ENCODE data around the gene SDHD. TPM values are rescaled to one million over a fixed set of nuclear protein-coding genes. Genes with fewer than 3 reads are reported as not detected.
"Not testable (repeated sequence)": the region's sequence is repeated elsewhere in the genome, so short reads cannot be mapped to it uniquely, and the experiment has no call there.

SDHD gene
- total RNA-seq: 10 to 100 TPM; 87.2 to 93.8 TPM

- Mint-ChIP-seq H3K9me3 (no peaks in the 10 kb centered on the region), H3K4me3 (peak within 1 kb of the TSS; percentile 97), H3K36me3 (peaks cover 49% of the 10 kb centered on the region), H3K27ac (peak within 1 kb of the TSS; percentile 91), H3K27me3 (no peaks in the 10 kb centered on the region), H3K4me1 (peaks cover 46% of the 10 kb centered on the region)
- POLR2A ChIA-PET: interaction anchor here (0.5 to 2.0 kb wide), 9 partner anchors 9 to 216 kb away, joined by 3 to 8 read pairs (median 4); partner anchors contain the start of genes ALG9, NKAPD1, PIH1D2 and PTS
- DNase-seq (peak; percentile 94), ATAC-seq (ENCODE audit: low read depth) (peak; percentile 87)
These were observed at the start of gene SDHD, which contains the start of gene TIMM8B for GRCh38 chr11:112086422-112087191. Gene SDHD, plus strand, starts transcription at chr11:112086873. Its CDS starts 35 bp downstream, at chr11:112086908. Gene TIMM8B, minus strand, starts transcription at chr11:112086756. Its CDS starts 33 bp downstream, at chr11:112086723.

GRCh38 chr11:112037527-112037926, 49.1 kb upstream of the SDHD start:
- H3K36me3 Mint-ChIP-seq: peaks cover 26% of the 10 kb centered on the region

GRCh38 chr11:112042161-112042960, 44.3 kb upstream of the SDHD start:
- Mint-ChIP-seq H3K36me3 (peaks cover 45% of the 10 kb centered on the region), H3K27me3 (no peaks in the 10 kb centered on the region), H3K9me3 (no peaks in the 10 kb centered on the region), H3K4me1 (peaks cover 9% of the 10 kb centered on the region), H3K27ac (no peak overlapping the region), H3K4me3 (no peak overlapping the region)
- ATAC-seq (ENCODE audit: low read depth): no peak
- DNase-seq: no peak
- POLR2A ChIA-PET: no interaction called here

More at GRCh38 chr11:112037527-112037926, 49.1 kb upstream of the SDHD start:
- ATAC-seq (ENCODE audit: low read depth) (no peak), DNase-seq (no peak)
- no peak overlapping the region for H3K27ac Mint-ChIP-seq
- POLR2A ChIA-PET: no interaction called here
- H3K4me3 Mint-ChIP-seq: no peak overlapping the region
- H3K27me3 Mint-ChIP-seq: no peaks in the 10 kb centered on the region
- H3K9me3 Mint-ChIP-seq: no peaks in the 10 kb centered on the region
- peaks cover 14% of the 10 kb centered on the region for H3K4me1 Mint-ChIP-seq

- DNase-seq (no peak), ATAC-seq (ENCODE audit: low read depth) (no peak)
- Mint-ChIP-seq H3K36me3 (peaks cover 47% of the 10 kb centered on the region), H3K4me1 (peaks cover 10% of the 10 kb centered on the region), H3K27me3 (no peaks in the 10 kb centered on the region), H3K9me3 (no peaks in the 10 kb centered on the region), H3K4me3 (no peak overlapping the region), H3K27ac (no peak overlapping the region)
- POLR2A ChIA-PET: no interaction called here
These were observed 43.7 kb upstream of the SDHD start for GRCh38 chr11:112042961-112043304.

GRCh38 chr11:112044961-112045360, 41.7 kb upstream of the SDHD start:
- no peaks in the 10 kb centered on the region for H3K9me3 Mint-ChIP-seq
- no peak overlapping the region for H3K27ac Mint-ChIP-seq
- no peak overlapping the region for H3K4me3 Mint-ChIP-seq
- no peak for DNase-seq
- POLR2A ChIA-PET: no interaction called here
- ATAC-seq (ENCODE audit: low read depth): no peak
- peaks cover 12% of the 10 kb centered on the region for H3K4me1 Mint-ChIP-seq
- peaks cover 53% of the 10 kb centered on the region for H3K36me3 Mint-ChIP-seq
- H3K27me3 Mint-ChIP-seq: no peaks in the 10 kb centered on the region

GRCh38 chr11:112046647-112047046, 40.0 kb upstream of the SDHD start:
- Mint-ChIP-seq H3K4me1 (peaks cover 10% of the 10 kb centered on the region), H3K36me3 (peaks cover 56% of the 10 kb centered on the region)
- DNase-seq; H3K4me3 Mint-ChIP-seq; H3K27ac Mint-ChIP-seq; H3K27me3 Mint-ChIP-seq; H3K9me3 Mint-ChIP-seq; POLR2A ChIA-PET; ATAC-seq (ENCODE audit: low read depth): not testable (repeated sequence)

GRCh38 chr11:112048256-112048655, 38.4 kb upstream of the SDHD start:
- not testable (repeated sequence) for H3K9me3 Mint-ChIP-seq; H3K4me1 Mint-ChIP-seq; DNase-seq; ATAC-seq (ENCODE audit: low read depth); H3K27ac Mint-ChIP-seq; H3K4me3 Mint-ChIP-seq; H3K27me3 Mint-ChIP-seq
- H3K36me3 Mint-ChIP-seq: peaks cover 64% of the 10 kb centered on the region
- POLR2A ChIA-PET: interaction anchor here (0.7 kb wide), 1 partner anchor 184 kb away, joined by 3 read pairs; no protein-coding TSS in a partner anchor

- Mint-ChIP-seq H3K4me3 (no peak overlapping the region), H3K4me1 (peaks cover 5% of the 10 kb centered on the region), H3K27me3 (no peaks in the 10 kb centered on the region), H3K27ac (no peak overlapping the region), H3K9me3 (no peaks in the 10 kb centered on the region), H3K36me3 (peaks cover 61% of the 10 kb centered on the region)
- DNase-seq (no peak), ATAC-seq (ENCODE audit: low read depth) (no peak)
- POLR2A ChIA-PET: no interaction called here
These were observed 36.9 kb upstream of the SDHD start for GRCh38 chr11:112049777-112050176.

- Mint-ChIP-seq H3K4me3 (no peak overlapping the region), H3K4me1 (peaks cover 5% of the 10 kb centered on the region), H3K36me3 (peaks cover 56% of the 10 kb centered on the region), H3K27me3 (no peaks in the 10 kb centered on the region), H3K27ac (no peak overlapping the region), H3K9me3 (no peaks in the 10 kb centered on the region)
- DNase-seq (no peak), ATAC-seq (ENCODE audit: low read depth) (no peak)
- POLR2A ChIA-PET: no interaction called here
These were observed 36.0 kb upstream of the SDHD start for GRCh38 chr11:112050721-112051120.

- Mint-ChIP-seq H3K9me3 (no peaks in the 10 kb centered on the region), H3K4me3 (no peak overlapping the region), H3K27ac (no peak overlapping the region), H3K4me1 (peaks cover 5% of the 10 kb centered on the region), H3K27me3 (no peaks in the 10 kb centered on the region), H3K36me3 (peaks cover 53% of the 10 kb centered on the region)
- DNase-seq (no peak), ATAC-seq (ENCODE audit: low read depth) (no peak)
- POLR2A ChIA-PET: no interaction called here
These were observed 34.9 kb upstream of the SDHD start for GRCh38 chr11:112051768-112052167.

- Mint-ChIP-seq H3K4me3 (no peak overlapping the region), H3K36me3 (peaks cover 24% of the 10 kb centered on the region), H3K27me3 (no peaks in the 10 kb centered on the region), H3K9me3 (no peaks in the 10 kb centered on the region), H3K4me1 (peaks cover 2% of the 10 kb centered on the region), H3K27ac (peak overlapping the region; percentile 42)
- POLR2A ChIA-PET: no interaction called here
- DNase-seq: no peak
- no peak for ATAC-seq (ENCODE audit: low read depth)
These were observed 29.5 kb upstream of the SDHD start for GRCh38 chr11:112057170-112057569.

- Mint-ChIP-seq H3K27ac (no peak overlapping the region), H3K27me3 (no peaks in the 10 kb centered on the region), H3K4me3 (no peak overlapping the region), H3K36me3 (peaks cover 20% of the 10 kb centered on the region), H3K4me1 (peaks cover 2% of the 10 kb centered on the region), H3K9me3 (no peaks in the 10 kb centered on the region)
- DNase-seq (no peak), ATAC-seq (ENCODE audit: low read depth) (no peak)
- POLR2A ChIA-PET: no interaction called here
These were observed 28.6 kb upstream of the SDHD start for GRCh38 chr11:112058103-112058502.

GRCh38 chr11:112062923-112063322, 23.8 kb upstream of the SDHD start:
- Mint-ChIP-seq H3K27me3 (no peaks in the 10 kb centered on the region), H3K4me1 (no peaks in the 10 kb centered on the region), H3K27ac (no peak overlapping the region), H3K9me3 (no peaks in the 10 kb centered on the region), H3K4me3 (no peak overlapping the region), H3K36me3 (peaks cover 6% of the 10 kb centered on the region)
- DNase-seq (no peak), ATAC-seq (ENCODE audit: low read depth) (no peak)
- POLR2A ChIA-PET: no interaction called here
